ENCODE results near the gene ARHGAP6.

Gene ARHGAP6

DNA sequence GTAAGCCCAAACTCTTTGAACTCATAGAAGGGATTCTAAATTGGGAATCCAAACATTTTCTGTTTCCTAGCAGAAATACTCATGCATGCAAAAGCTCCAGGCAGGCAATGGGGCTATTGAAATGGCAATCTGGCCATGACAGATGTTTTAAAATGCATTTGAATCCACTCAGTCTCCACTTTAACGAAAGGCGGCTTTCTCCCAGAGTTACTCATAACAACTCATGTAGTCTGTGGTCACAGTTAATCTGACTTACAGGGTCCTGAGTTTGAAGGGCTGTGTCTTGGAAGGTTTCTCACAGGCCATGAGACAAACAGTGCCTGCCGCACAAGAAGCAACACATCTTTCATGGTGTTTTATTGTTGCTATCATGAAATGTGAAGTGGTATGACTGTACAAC lies 186.8 kb downstream of the ARHGAP6 start:
- H3K27me3 Mint-ChIP-seq = peaks cover 11% of the 10 kb centered on the region
- no peaks in the 10 kb centered on the region for H3K36me3 Mint-ChIP-seq (ENCODE audit: low read depth)
- H3K27ac Mint-ChIP-seq = no peak overlapping the region
- H3K4me3 Mint-ChIP-seq = no peak overlapping the region
- no peaks in the 10 kb centered on the region for H3K4me1 Mint-ChIP-seq (ENCODE audit: low read depth)
- no peaks in the 10 kb centered on the region for H3K9me3 Mint-ChIP-seq

DNA sequence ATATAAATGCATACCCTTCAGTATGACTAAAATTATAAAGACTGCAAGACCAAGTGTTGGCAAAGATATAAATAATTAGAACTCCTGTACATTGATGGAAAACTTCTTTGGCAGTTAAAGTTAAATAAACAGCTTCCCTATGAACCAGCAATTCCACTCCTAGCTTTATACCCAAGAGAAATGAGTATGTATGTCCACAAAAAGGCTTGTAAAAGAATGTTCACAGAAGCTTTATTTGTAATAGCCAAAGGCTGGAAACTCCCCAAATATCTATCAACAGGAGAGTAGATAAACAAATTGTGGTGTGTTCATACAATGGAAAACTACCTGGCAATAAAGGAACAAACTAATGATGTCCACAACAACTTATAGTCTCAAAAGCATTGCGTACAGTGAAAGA lies 187.7 kb downstream of the ARHGAP6 start:
- Mint-ChIP-seq H3K4me3 (no peak overlapping the region), H3K27me3 (peaks cover 6% of the 10 kb centered on the region), H3K9me3 (no peaks in the 10 kb centered on the region), H3K4me1 (ENCODE audit: low read depth) (no peaks in the 10 kb centered on the region), H3K27ac (no peak overlapping the region), H3K36me3 (ENCODE audit: low read depth) (no peaks in the 10 kb centered on the region)

DNA sequence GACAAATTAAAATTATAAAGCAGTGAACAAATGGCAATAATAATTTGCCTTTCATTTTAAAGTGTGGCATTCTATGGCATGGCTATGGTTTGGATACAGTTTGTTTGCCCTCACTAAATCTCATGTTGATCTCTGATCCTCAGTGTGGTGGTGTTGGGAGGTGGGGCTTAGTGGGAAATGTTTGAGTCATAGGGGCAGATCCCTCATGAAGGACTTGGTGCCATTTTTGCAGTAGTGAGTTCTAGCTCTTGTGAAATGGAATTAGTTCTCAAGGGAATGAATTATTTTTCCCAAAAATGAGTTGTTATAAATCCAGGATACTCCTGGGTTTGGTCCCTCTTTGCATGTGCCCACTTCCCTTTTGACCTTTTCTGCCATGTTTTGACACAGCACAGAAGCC lies 191.1 kb downstream of the ARHGAP6 start:
- no peaks in the 10 kb centered on the region for H3K9me3 Mint-ChIP-seq
- no peaks in the 10 kb centered on the region for H3K36me3 Mint-ChIP-seq (ENCODE audit: low read depth)
- H3K4me3 Mint-ChIP-seq = no peak overlapping the region
- H3K4me1 Mint-ChIP-seq (ENCODE audit: low read depth) = no peaks in the 10 kb centered on the region
- H3K27ac Mint-ChIP-seq = no peak overlapping the region
- H3K27me3 Mint-ChIP-seq = peaks cover 8% of the 10 kb centered on the region

DNA sequence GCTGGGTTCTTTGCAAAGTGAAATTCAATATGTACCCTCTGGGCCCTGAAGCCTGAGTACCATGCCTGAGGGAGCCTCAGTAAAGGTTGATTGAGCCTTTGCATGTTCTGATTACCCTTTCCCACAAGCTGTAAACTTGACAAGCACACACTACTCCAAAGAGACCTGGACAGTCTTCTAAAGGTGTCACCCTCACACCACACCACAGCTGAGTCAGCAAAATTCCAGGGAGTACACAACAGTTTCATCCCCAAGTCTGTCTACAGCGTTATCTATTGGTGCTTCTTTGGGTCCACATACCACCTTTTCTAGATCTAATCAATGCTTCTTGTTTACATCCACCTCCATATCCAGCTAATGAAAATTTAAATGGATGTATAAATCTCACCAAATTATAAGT lies 191.7 kb downstream of the ARHGAP6 start:
- H3K27me3 Mint-ChIP-seq = peaks cover 8% of the 10 kb centered on the region
- H3K9me3 Mint-ChIP-seq = no peaks in the 10 kb centered on the region
- H3K36me3 Mint-ChIP-seq (ENCODE audit: low read depth) = no peaks in the 10 kb centered on the region
- H3K27ac Mint-ChIP-seq = no peak overlapping the region
- H3K4me1 Mint-ChIP-seq (ENCODE audit: low read depth) = no peaks in the 10 kb centered on the region
- no peak overlapping the region for H3K4me3 Mint-ChIP-seq

- Mint-ChIP-seq H3K4me1 (ENCODE audit: low read depth) (no peaks in the 10 kb centered on the region), H3K4me3 (no peak overlapping the region), H3K27ac (no peak overlapping the region), H3K27me3 (peaks cover 4% of the 10 kb centered on the region), H3K36me3 (ENCODE audit: low read depth) (no peaks in the 10 kb centered on the region), H3K9me3 (no peaks in the 10 kb centered on the region)
Observed at GRCh38 chrX:11472879-11473278, 192.8 kb downstream of the ARHGAP6 start.

- Mint-ChIP-seq H3K9me3 (no peaks in the 10 kb centered on the region), H3K27ac (no peak overlapping the region), H3K4me1 (ENCODE audit: low read depth) (no peaks in the 10 kb centered on the region), H3K27me3 (peaks cover 4% of the 10 kb centered on the region), H3K36me3 (ENCODE audit: low read depth) (no peaks in the 10 kb centered on the region), H3K4me3 (no peak overlapping the region)
Observed at GRCh38 chrX:11472381-11472780, 193.3 kb downstream of the ARHGAP6 start.

DNA sequence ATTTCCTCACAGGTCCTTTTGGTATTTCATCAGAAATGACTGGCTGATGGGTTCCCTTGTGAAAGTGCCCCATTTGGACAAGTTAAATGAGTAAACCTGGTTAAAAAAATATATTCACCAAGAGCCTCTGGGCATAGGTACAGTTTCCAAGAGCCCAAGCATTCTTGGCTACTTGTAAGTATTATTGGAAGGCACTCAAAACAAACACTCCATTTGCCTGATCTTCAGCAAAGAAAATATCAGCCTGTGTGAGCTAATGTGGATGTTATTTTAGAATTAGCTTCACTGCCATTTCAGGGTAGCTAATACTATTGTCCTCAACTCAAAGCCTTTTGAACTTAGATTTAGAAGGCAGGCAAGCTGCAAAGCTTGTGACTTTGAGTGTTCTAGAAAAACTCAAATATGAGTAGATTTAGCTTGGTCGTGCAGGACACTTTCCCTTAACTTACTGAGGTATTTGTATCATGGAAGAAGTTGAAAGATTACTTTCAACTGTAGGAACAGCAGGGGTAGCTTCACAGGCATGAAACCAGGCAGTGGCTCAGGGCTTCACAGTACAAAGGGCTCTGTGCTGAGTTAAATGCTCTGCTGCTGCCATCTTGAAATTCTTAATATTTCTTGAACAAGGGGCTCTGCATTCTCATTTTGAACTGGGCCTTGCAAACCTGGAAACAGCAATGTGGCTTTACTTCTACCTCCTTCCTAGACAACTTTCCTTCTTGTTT lies 195.3 kb downstream of the ARHGAP6 start:
- no peaks in the 10 kb centered on the region for H3K36me3 Mint-ChIP-seq (ENCODE audit: low read depth)
- H3K9me3 Mint-ChIP-seq = no peaks in the 10 kb centered on the region
- no peak overlapping the region for H3K27ac Mint-ChIP-seq
- no peak overlapping the region for H3K4me3 Mint-ChIP-seq
- peaks cover 4% of the 10 kb centered on the region for H3K27me3 Mint-ChIP-seq
- H3K4me1 Mint-ChIP-seq (ENCODE audit: low read depth) = no peaks in the 10 kb centered on the region

DNA sequence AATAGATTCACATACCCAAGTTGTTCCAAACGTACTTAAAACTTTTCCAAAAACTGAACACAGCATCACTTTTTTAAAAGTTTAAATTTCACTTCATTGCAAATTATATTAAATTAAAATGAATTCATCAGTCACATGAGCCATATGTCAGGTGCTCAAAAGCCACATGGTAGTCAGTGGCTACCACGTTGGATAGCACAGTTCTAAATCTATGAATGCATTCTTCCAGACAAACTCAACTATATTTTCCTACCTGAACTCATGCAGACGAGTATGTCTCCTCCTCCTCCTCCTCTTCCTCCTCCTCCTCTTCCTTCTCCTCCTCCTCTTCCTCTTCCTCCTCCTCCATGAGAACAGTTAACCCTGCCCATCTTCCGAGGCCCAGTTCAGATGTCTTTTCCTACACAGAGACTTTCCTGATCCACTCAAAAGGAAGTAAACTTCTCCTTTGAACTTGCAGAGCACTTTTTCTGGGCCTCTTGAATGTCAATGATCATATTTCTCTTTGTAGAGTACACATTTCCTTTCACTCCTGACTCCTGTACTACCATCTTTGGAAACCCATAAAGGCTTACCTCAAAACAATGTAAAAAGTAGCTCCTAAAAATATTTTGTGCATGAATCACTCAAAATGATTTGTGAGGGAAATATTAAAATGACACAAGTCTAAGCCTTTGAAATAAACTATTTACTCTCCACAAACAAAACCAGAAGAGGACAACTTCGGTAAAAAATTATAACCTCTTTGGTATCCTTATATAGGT lies 199.9 kb downstream of the ARHGAP6 start:
- Mint-ChIP-seq H3K27ac (no peak overlapping the region), H3K4me3 (no peak overlapping the region), H3K9me3 (no peaks in the 10 kb centered on the region), H3K36me3 (ENCODE audit: low read depth) (no peaks in the 10 kb centered on the region), H3K4me1 (ENCODE audit: low read depth) (no peaks in the 10 kb centered on the region), H3K27me3 (no peaks in the 10 kb centered on the region)

DNA sequence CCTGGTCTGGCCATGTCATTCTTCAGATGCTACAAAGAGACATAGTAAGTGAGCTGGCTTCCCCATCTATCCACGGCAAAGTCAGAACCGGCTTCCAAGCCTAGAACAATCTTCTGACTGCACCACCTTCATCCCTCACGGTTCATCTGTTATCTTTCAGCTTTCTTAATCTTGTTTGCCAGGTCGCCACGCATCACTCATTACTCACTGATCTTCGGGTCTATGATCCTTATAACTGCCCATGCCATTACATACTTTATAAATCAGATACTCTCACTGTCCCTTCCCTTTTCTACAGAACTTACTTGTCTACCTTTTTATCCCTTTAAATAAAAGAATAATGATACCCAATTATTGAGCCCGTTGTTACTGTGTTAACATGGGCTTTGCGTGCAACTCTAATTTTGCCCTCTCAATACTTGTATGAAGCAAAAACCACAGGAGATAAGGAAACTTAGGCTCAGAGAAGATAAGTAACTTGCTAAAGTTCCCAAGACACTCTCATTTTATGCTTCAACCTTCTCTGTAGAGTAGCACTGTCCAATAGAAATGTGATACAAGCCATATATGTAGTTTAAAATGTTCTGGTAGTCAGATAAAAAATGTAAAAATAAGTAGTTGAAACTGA lies 200.8 kb downstream of the ARHGAP6 start:
- Mint-ChIP-seq H3K27ac (no peak overlapping the region), H3K4me1 (ENCODE audit: low read depth) (no peaks in the 10 kb centered on the region), H3K9me3 (no peaks in the 10 kb centered on the region), H3K27me3 (no peaks in the 10 kb centered on the region), H3K36me3 (ENCODE audit: low read depth) (no peaks in the 10 kb centered on the region), H3K4me3 (no peak overlapping the region)

GRCh38 chrX:11464380-11464779 lies 201.3 kb downstream of the ARHGAP6 start:
- Mint-ChIP-seq H3K27me3 (no peaks in the 10 kb centered on the region), H3K4me3 (no peak overlapping the region)

DNA sequence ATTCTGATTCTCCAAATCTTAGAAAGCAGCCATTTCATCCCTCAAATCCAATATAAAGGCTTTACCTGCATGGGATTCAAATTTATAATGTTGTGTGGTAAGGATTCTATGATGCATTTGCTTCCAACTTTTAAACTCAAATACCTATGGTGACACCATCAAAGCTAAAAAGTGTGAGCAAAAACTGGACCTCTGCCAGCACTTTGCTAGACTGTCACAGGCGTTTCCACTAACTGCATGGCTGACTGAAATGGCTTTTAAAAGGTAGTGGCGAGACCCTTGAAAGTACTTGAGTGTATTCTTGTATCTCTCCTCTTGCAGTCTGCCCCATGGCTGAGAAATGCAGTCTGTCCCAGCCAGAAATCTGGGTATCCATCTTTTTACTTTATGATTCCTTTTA lies 203.1 kb downstream of the ARHGAP6 start:
- Mint-ChIP-seq H3K27ac (no peak overlapping the region), H3K4me1 (ENCODE audit: low read depth) (no peaks in the 10 kb centered on the region), H3K27me3 (no peaks in the 10 kb centered on the region), H3K36me3 (ENCODE audit: low read depth) (no peaks in the 10 kb centered on the region), H3K4me3 (no peak overlapping the region), H3K9me3 (no peaks in the 10 kb centered on the region)

More at GRCh38 chrX:11464380-11464779, 201.3 kb downstream of the ARHGAP6 start:
- Mint-ChIP-seq H3K4me1 (ENCODE audit: low read depth) (no peaks in the 10 kb centered on the region), H3K36me3 (ENCODE audit: low read depth) (no peaks in the 10 kb centered on the region), H3K9me3 (no peaks in the 10 kb centered on the region), H3K27ac (no peak overlapping the region)

DNA sequence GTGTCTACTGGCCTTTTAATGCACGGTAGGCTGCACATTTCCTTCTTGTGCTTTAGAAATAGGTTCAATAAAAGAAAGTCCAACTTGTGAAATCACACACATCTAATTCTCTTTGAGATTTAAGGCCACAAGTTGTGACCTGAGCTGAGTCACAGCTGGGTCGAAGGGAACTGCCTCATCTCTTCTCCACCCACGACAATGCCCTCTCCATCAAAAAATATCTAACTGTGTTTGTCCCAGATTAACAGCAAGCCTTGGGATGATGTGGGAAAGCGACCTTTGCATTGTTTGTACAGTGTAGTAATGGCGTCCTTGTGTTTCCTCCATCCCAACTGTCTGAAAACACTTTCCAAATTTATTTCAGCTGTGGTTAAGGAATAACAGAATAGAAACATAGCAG lies 203.6 kb downstream of the ARHGAP6 start:
- H3K4me1 Mint-ChIP-seq (ENCODE audit: low read depth) = no peaks in the 10 kb centered on the region
- no peaks in the 10 kb centered on the region for H3K36me3 Mint-ChIP-seq (ENCODE audit: low read depth)
- H3K27me3 Mint-ChIP-seq = no peaks in the 10 kb centered on the region
- H3K4me3 Mint-ChIP-seq = no peak overlapping the region
- no peaks in the 10 kb centered on the region for H3K9me3 Mint-ChIP-seq
- no peak overlapping the region for H3K27ac Mint-ChIP-seq

GRCh38 chrX:11461201-11462001 lies 204.3 kb downstream of the ARHGAP6 start:
- Mint-ChIP-seq H3K4me3 (no peak overlapping the region), H3K36me3 (ENCODE audit: low read depth) (no peaks in the 10 kb centered on the region), H3K27ac (no peak overlapping the region), H3K4me1 (ENCODE audit: low read depth) (no peaks in the 10 kb centered on the region), H3K9me3 (no peaks in the 10 kb centered on the region), H3K27me3 (no peaks in the 10 kb centered on the region)

- Mint-ChIP-seq H3K9me3 (no peaks in the 10 kb centered on the region), H3K4me1 (ENCODE audit: low read depth) (no peaks in the 10 kb centered on the region), H3K27me3 (no peaks in the 10 kb centered on the region), H3K27ac (no peak overlapping the region), H3K4me3 (no peak overlapping the region), H3K36me3 (ENCODE audit: low read depth) (no peaks in the 10 kb centered on the region)
Observed at GRCh38 chrX:11460347-11460746, 205.4 kb downstream of the ARHGAP6 start.

- no peaks in the 10 kb centered on the region for H3K9me3 Mint-ChIP-seq
- no peak overlapping the region for H3K4me3 Mint-ChIP-seq
- no peaks in the 10 kb centered on the region for H3K27me3 Mint-ChIP-seq
- H3K27ac Mint-ChIP-seq = no peak overlapping the region
- no peaks in the 10 kb centered on the region for H3K4me1 Mint-ChIP-seq (ENCODE audit: low read depth)
- H3K36me3 Mint-ChIP-seq (ENCODE audit: low read depth) = no peaks in the 10 kb centered on the region
Observed at GRCh38 chrX:11458170-11458569, 207.6 kb downstream of the ARHGAP6 start.

Measured in stimulated activated naive CD8-positive, alpha-beta T cell treated with anti-CD3 and anti-CD28 coated beads, Interleukin-15, Interleukin-2, amounts not matched to agents 100 ng/mL and 50 ng/mL, for 24 hours (primary cell).